Right lobe of liver (tissue), 6 donors: Measurements from ENCODE around the gene C1orf87. TPM values are rescaled to one million over a fixed set of nuclear protein-coding genes. Genes with fewer than 3 reads are reported as not detected.

Experiments used
- ATAC-seq, 4 donors: fragments of 200-7000 bp; cut with Tn5 transposase; one replicate each; pipeline ENCODE4 v1.9.1; 2020; ENCODE audit warnings: mild to moderate bottlenecking in 4 of 4, moderate library complexity in 4 of 4
- DNase-seq, 3 donors: peaks; one replicate each; pipeline ENCODE4 v3.0.0-alpha.2; 2020
- H3K27ac ChIP-seq, 3 donors: fragments of 200-600 bp; one replicate each; pipeline ENCODE4 v1.8.0; 2022
- H3K27me3 ChIP-seq, 2 donors: fragments of 200-600 bp; one replicate each; pipeline ENCODE4 v1.8.0; 2022
- H3K36me3 ChIP-seq, 4 donors: fragments of 200-600 bp; sonication (generic) in 1 of 4; one replicate each; pipeline versions ENCODE4 v1.5.1 to v1.8.0; 2017 to 2022; ENCODE audit warnings: control low read depth in 1 of 4
- H3K4me1 ChIP-seq, 4 donors: fragments of 200-600 bp; sonication (generic) in 1 of 4; one replicate each; pipeline versions ENCODE4 v1.5.1 to v1.8.0; 2017 to 2022; ENCODE audit warnings: control low read depth in 1 of 4
- H3K4me3 ChIP-seq, 3 donors: fragments of 200-600 bp; one replicate each; pipeline ENCODE4 v1.8.0; 2022
- H3K9me3 ChIP-seq, 4 donors: fragments of 200-600 bp; sonication (generic) in 1 of 4; one replicate each; pipeline versions ENCODE4 v1.5.1 to v1.8.0; 2017 to 2022; ENCODE audit warnings: control low read depth in 1 of 4
- POLR2A ChIP-seq: fragments of 450-650 bp; IDR thresholded peaks from one replicate; pipeline ENCODE4 v1.6.1; 2017; ENCODE audit warnings: antibody characterized with exemption, mild to moderate bottlenecking
- WGBS: methylation state at CpG from one replicate; pipeline ENCODE4 v1.1.6; 2018; ENCODE audit warnings: low coverage, low lambda C conversion rate; ENCODE audit not compliant: insufficient coverage; ENCODE audit errors: missing lambda C conversion rate; 5-methylcytosine and 5-hydroxymethylcytosine counted together
- intact Hi-C, 2 donors: fragments of 100-400 bp; cut with DNase I; formaldehyde crosslinking; loops; one replicate each; pipeline versions ENCODE4 v1.11.2 to v1.14.1; 2022
- total RNA-seq, 6 experiments: library from RNA; depleted of rRNA in 2 of 6; stranded (reverse); fragments of >200 nt in 2 of 6; fragmentation: NEBNext Ultra II Directional in 3 of 6; extraction: Animal tissue kit (Norgen Biotek cat#: 25700) in 3 of 6; gene quantifications; one replicate each; pipeline versions ENCODE4 v1.1.0 to v1.2.4, GENCODE V29; 2016 to 2023
- TF ChIP-seq, protein P1 (sequence below), 4 donors: fragments of 200-600 bp in 3 of 4; fragments of 450-650 bp in 1 of 4; IDR thresholded peaks; one replicate each; pipeline versions ENCODE4 v1.5.1 to v1.8.0; 2016 to 2022; ENCODE audit warnings: antibody characterized with exemption in 4 of 4, mild to moderate bottlenecking in 2 of 4
- donor health status: DM: no; HTN: yes; CAD: no.
- donor health status: DM: no; HTN: no; CAD: no.
- donor health status: DM: no; HTN: no; CAD: no.
- donor health status: DM: no; HTN: yes; CAD: no.
- donor health status: DM: no; HTN: yes; CAD: no.

C1orf87 gene
- total RNA-seq, 6 experiments from 2014 or later = not detected

DNA sequence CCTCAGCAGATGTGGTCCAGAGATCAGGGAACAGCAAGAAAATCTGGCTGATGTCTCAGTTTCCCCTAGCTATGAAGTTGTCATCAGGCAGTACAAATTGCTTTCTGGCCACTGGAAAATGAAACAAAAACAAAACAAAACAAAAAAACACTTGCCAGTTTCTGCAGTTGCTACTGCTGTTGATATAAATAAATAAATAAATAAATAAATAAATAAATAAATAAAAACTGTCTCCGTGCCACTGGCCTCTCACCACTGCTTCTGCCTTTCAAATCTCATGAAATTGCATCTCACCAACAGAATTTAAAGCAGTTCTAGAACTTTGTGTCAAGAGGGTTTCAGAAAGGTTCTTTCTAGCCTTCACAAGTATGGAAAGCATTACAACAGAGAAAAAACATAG lies 62.9 kb downstream of the C1orf87 start:
- Histone ChIP-seq H3K9me3 (no peaks in the 10 kb centered on the region), H3K27me3 (no peaks in the 10 kb centered on the region), H3K36me3 (no peaks in the 10 kb centered on the region), H3K4me3 (no peak overlapping the region), H3K27ac (no peak overlapping the region), H3K4me1 (no peaks in the 10 kb centered on the region)
- no peak for ATAC-seq
- intact Hi-C loops = no loop called here
- TF ChIP-seq POLR2A = no peak
- TF ChIP-seq, protein P1, sequence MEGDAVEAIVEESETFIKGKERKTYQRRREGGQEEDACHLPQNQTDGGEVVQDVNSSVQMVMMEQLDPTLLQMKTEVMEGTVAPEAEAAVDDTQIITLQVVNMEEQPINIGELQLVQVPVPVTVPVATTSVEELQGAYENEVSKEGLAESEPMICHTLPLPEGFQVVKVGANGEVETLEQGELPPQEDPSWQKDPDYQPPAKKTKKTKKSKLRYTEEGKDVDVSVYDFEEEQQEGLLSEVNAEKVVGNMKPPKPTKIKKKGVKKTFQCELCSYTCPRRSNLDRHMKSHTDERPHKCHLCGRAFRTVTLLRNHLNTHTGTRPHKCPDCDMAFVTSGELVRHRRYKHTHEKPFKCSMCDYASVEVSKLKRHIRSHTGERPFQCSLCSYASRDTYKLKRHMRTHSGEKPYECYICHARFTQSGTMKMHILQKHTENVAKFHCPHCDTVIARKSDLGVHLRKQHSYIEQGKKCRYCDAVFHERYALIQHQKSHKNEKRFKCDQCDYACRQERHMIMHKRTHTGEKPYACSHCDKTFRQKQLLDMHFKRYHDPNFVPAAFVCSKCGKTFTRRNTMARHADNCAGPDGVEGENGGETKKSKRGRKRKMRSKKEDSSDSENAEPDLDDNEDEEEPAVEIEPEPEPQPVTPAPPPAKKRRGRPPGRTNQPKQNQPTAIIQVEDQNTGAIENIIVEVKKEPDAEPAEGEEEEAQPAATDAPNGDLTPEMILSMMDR (IDR thresholded peaks at IDR 0.05) = no peak
- 52% methylated on average over 1 of the region's 1 CpG for whole genome bisulfite sequencing
- DNase-seq = no peak

DNA sequence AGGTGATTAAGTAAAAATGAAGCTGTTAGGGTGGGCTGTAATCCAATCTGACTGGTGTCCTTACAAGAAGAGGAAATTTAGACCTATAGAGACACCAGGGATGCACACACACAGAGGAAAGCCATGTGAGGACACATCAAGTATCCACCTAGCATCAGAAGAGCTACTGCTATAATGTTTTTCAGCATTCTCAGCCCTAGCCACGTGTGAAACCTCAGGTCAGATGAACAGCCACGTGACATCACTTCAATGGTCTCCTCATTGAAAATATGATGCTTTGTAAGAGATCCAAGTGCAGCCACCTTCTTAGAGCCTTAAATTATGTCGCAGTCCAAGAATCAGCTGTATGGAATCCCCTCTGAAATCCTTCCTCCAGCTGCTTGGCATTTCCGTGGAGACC lies 65.1 kb downstream of the C1orf87 start:
- DNase-seq = no peak
- Histone ChIP-seq H3K27ac (no peak overlapping the region), H3K4me3 (no peak overlapping the region), H3K4me1 (no peaks in the 10 kb centered on the region), H3K9me3 (no peaks in the 10 kb centered on the region), H3K27me3 (no peaks in the 10 kb centered on the region), H3K36me3 (no peaks in the 10 kb centered on the region)
- TF ChIP-seq, protein P1 (IDR thresholded peaks at IDR 0.05) = no peak
- TF ChIP-seq POLR2A = no peak
- ATAC-seq = no peak
- 70% methylated on average over 2 of the region's 4 CpGs for WGBS
- intact Hi-C loops = no loop called here

DNA sequence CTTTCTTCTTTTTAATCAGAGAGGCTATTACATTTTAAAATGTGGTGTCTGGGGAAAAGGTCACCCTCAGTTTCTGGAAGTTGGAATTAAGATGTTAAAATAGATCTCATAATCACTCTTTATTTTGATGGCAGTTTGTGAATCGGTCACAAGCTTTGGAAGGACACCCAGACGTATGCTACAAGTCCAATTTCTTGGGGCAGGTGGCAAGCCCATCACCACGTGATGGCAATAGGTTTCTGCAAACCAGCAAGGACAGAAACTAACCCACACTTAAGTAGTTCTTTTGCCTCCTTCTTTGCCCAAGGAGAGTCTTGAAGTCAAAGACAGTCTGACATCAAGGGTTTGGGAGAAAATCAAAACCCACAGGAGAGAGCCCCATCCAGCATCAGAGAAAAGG lies 72.9 kb downstream of the C1orf87 start:
- intact Hi-C loops = no loop called here
- DNase-seq = no peak
- H3K9me3 ChIP-seq = no peaks in the 10 kb centered on the region
- H3K36me3 ChIP-seq = no peaks in the 10 kb centered on the region
- H3K4me3 ChIP-seq = no peak overlapping the region
- H3K4me1 ChIP-seq = no peaks in the 10 kb centered on the region
- 46% methylated on average over 2 of the region's 3 CpGs for WGBS
- TF ChIP-seq, protein P1 (IDR thresholded peaks at IDR 0.05) = no peak
- no peak for TF ChIP-seq POLR2A
- no peaks in the 10 kb centered on the region for H3K27me3 ChIP-seq
- no peak for ATAC-seq
- no peak overlapping the region for H3K27ac ChIP-seq

DNA sequence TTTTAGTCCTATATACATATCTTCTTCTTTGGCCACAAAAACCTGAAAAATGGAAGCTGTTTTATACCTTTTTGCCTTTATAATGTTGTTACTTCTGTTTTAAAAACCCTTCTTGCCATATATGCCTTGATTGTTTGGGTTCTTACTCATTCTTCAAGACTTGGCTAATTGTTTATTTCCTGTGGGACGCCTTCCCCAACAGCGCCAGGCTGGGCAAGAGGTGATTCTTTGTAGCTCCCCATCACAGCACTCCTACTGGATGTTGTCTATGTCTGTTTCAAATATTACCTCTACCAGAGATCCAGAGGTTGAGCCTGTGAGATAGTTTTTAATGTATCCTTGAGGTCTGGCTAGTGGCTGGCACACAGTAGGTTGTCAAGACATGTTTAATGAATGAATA lies 73.8 kb downstream of the C1orf87 start:
- H3K4me3 ChIP-seq = no peak overlapping the region
- H3K27me3 ChIP-seq = no peaks in the 10 kb centered on the region
- ATAC-seq (no peak), DNase-seq (no peak)
- intact Hi-C loops = no loop called here
- 61% methylated on average over 2 of the region's 2 CpGs for WGBS
- no peaks in the 10 kb centered on the region for H3K36me3 ChIP-seq
- no peaks in the 10 kb centered on the region for H3K4me1 ChIP-seq
- no peak overlapping the region for H3K27ac ChIP-seq
- TF ChIP-seq POLR2A = no peak
- H3K9me3 ChIP-seq = no peaks in the 10 kb centered on the region

DNA sequence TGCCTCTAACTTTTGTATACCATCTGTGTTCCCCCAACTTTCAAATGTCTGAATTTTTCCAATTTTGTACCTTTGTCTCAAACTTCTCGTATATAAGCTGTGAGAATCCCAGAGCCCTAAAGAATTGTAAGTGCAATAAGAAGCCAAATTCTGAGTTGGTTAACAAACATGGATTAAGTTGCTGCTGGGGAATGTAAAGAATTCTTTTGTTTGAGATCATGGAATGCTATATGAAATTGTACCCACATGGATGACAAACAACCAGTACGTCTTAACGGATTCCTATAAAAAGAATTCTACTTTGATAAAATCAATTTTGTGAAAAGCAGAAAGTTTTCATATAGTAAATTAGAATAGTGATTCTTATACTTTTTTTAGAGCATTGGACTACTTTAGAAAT lies 74.6 kb downstream of the C1orf87 start:
- H3K36me3 ChIP-seq = no peaks in the 10 kb centered on the region
- ATAC-seq = no peak
- H3K4me3 ChIP-seq = no peak overlapping the region
- no peak for DNase-seq
- 69% methylated on average over 3 of the region's 3 CpGs for WGBS
- TF ChIP-seq, protein P1 (IDR thresholded peaks at IDR 0.05) = no peak
- no peak for TF ChIP-seq POLR2A
- H3K4me1 ChIP-seq = no peaks in the 10 kb centered on the region
- H3K27ac ChIP-seq = no peak overlapping the region
- no peaks in the 10 kb centered on the region for H3K27me3 ChIP-seq
- intact Hi-C loops = no loop called here
- H3K9me3 ChIP-seq = no peaks in the 10 kb centered on the region
